ENCODE results near the gene FAM221B.
A peak's percentile ranks its signal among the peaks of the same experiment; 100 is the strongest.

Gene FAM221B

GRCh38 chr9:35859310-35859989 lies 30.9 kb upstream of the FAM221B start:
- H4K20me1 ChIP-seq (ENCODE audit: insufficient read depth, low read length) = no peaks in the 10 kb centered on the region
- H3K27me3 ChIP-seq (replicated peaks; ENCODE audit: insufficient read depth, low read length) = no peaks in the 10 kb centered on the region
- no peak overlapping the region for H3K4me2 ChIP-seq (ENCODE audit: low read depth, low read length)
- H3K9me2 ChIP-seq (replicated peaks; ENCODE audit: insufficient read depth, low read length) = no peaks in the 10 kb centered on the region
- H3K27ac ChIP-seq (ENCODE audit: low read length) = no peak overlapping the region
- no peaks in the 10 kb centered on the region for H3K79me2 ChIP-seq (ENCODE audit: low read length)
- peak; percentile 7 for DNase-seq
- no peak overlapping the region for H3K4me3 ChIP-seq (ENCODE audit: low read length)
- no peak overlapping the region for H2AFZ ChIP-seq (ENCODE audit: low read length)
- no peak for TF ChIP-seq EZH2 (optimal IDR thresholded peaks at IDR 0.05; ENCODE audit: low read depth, low read length)
- TF ChIP-seq EZH2phosphoT487 (IDR thresholded peaks at IDR 0.05; ENCODE audit: low read length) = no peak
- TF ChIP-seq, protein P1, sequence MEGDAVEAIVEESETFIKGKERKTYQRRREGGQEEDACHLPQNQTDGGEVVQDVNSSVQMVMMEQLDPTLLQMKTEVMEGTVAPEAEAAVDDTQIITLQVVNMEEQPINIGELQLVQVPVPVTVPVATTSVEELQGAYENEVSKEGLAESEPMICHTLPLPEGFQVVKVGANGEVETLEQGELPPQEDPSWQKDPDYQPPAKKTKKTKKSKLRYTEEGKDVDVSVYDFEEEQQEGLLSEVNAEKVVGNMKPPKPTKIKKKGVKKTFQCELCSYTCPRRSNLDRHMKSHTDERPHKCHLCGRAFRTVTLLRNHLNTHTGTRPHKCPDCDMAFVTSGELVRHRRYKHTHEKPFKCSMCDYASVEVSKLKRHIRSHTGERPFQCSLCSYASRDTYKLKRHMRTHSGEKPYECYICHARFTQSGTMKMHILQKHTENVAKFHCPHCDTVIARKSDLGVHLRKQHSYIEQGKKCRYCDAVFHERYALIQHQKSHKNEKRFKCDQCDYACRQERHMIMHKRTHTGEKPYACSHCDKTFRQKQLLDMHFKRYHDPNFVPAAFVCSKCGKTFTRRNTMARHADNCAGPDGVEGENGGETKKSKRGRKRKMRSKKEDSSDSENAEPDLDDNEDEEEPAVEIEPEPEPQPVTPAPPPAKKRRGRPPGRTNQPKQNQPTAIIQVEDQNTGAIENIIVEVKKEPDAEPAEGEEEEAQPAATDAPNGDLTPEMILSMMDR (IDR thresholded peaks at IDR 0.05; ENCODE audit: low read length) = no peak
- no peak overlapping the region for H3K9ac ChIP-seq (ENCODE audit: low read length)
- H3K4me1 ChIP-seq (ENCODE audit: low read length) = no peaks in the 10 kb centered on the region
- no peaks in the 10 kb centered on the region for H3K36me3 ChIP-seq (replicated peaks; ENCODE audit: insufficient read depth, low read length)
- no peaks in the 10 kb centered on the region for H3K9me3 ChIP-seq (replicated peaks; ENCODE audit: insufficient read depth, low read length)
- H3F3A ChIP-seq (ENCODE audit: insufficient read depth, low read length) = no peaks in the 10 kb centered on the region

DNA sequence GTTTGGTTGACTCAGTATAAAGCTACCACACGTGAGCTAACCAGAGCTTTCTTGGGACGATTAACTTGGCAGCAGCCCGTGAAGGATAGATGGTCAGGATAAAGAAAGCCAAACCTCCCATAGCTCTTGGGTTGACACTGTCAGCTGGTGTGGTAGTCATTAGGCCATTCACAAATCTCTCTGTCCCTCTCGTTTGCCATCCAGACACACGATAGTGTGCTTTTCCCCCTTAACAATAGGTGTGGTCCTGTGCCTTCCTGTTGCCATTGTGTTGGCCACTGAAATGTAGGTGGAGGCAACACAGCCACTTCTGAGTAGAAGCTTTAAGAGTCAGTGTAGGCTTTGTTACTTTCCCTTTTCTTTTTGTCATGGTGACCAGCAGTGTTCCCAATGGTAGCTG lies 29.9 kb upstream of the FAM221B start:
- no peak overlapping the region for H2AFZ ChIP-seq (ENCODE audit: low read length)

GRCh38 chr9:35856882-35857281 lies 28.4 kb upstream of the FAM221B start:
- no peak overlapping the region for H3K27ac ChIP-seq (ENCODE audit: low read length)
- H3K9me2 ChIP-seq (replicated peaks; ENCODE audit: insufficient read depth, low read length) = no peaks in the 10 kb centered on the region
- no peaks in the 10 kb centered on the region for H3K4me1 ChIP-seq (ENCODE audit: low read length)
- H3K4me2 ChIP-seq (ENCODE audit: low read depth, low read length) = no peak overlapping the region
- no peaks in the 10 kb centered on the region for H3K9me3 ChIP-seq (replicated peaks; ENCODE audit: insufficient read depth, low read length)
- H4K20me1 ChIP-seq (ENCODE audit: insufficient read depth, low read length) = no peaks in the 10 kb centered on the region
- H3K27me3 ChIP-seq (replicated peaks; ENCODE audit: insufficient read depth, low read length) = no peaks in the 10 kb centered on the region
- H3K36me3 ChIP-seq (replicated peaks; ENCODE audit: insufficient read depth, low read length) = no peaks in the 10 kb centered on the region
- H3K4me3 ChIP-seq (ENCODE audit: low read length) = no peak overlapping the region
- no peaks in the 10 kb centered on the region for H3K79me2 ChIP-seq (ENCODE audit: low read length)
- no peak overlapping the region for H3K9ac ChIP-seq (ENCODE audit: low read length)
- TF ChIP-seq EZH2 (optimal IDR thresholded peaks at IDR 0.05; ENCODE audit: low read depth, low read length) (no peak), EZH2phosphoT487 (IDR thresholded peaks at IDR 0.05; ENCODE audit: low read length) (no peak)
- TF ChIP-seq, protein P1 (IDR thresholded peaks at IDR 0.05; ENCODE audit: low read length) = no peak
- DNase-seq = no peak
- H2AFZ ChIP-seq (ENCODE audit: low read length) = no peak overlapping the region
- H3F3A ChIP-seq (ENCODE audit: insufficient read depth, low read length) = no peaks in the 10 kb centered on the region

More for the DNA sequence above, 29.9 kb upstream of the FAM221B start:
- Histone ChIP-seq H4K20me1 (ENCODE audit: insufficient read depth, low read length) (no peaks in the 10 kb centered on the region), H3K9me2 (replicated peaks; ENCODE audit: insufficient read depth, low read length) (no peaks in the 10 kb centered on the region), H3K9ac (ENCODE audit: low read length) (no peak overlapping the region), H3K27ac (ENCODE audit: low read length) (no peak overlapping the region), H3F3A (ENCODE audit: insufficient read depth, low read length) (no peaks in the 10 kb centered on the region), H3K9me3 (replicated peaks; ENCODE audit: insufficient read depth, low read length) (no peaks in the 10 kb centered on the region), H3K79me2 (ENCODE audit: low read length) (no peaks in the 10 kb centered on the region), H3K27me3 (replicated peaks; ENCODE audit: insufficient read depth, low read length) (no peaks in the 10 kb centered on the region), H3K4me3 (ENCODE audit: low read length) (no peak overlapping the region), H3K4me1 (ENCODE audit: low read length) (no peaks in the 10 kb centered on the region), H3K4me2 (ENCODE audit: low read depth, low read length) (no peak overlapping the region), H3K36me3 (replicated peaks; ENCODE audit: insufficient read depth, low read length) (no peaks in the 10 kb centered on the region)
- no peak for DNase-seq
- TF ChIP-seq, protein P1 (IDR thresholded peaks at IDR 0.05; ENCODE audit: low read length) = no peak
- TF ChIP-seq EZH2phosphoT487 (IDR thresholded peaks at IDR 0.05; ENCODE audit: low read length) (no peak), EZH2 (optimal IDR thresholded peaks at IDR 0.05; ENCODE audit: low read depth, low read length) (no peak)

Measured in MM.1S (cell line).